H1 (cell line): ENCODE data around the gene GGTLC2. TPM values are rescaled to one million over a fixed set of nuclear protein-coding genes. Genes with fewer than 3 reads are reported as not detected.
"Not testable (repeated sequence)": the region's sequence is repeated elsewhere in the genome, so short reads cannot be mapped to it uniquely, and the experiment has no call there.

ENCODE experiments used
- CTCF ChIA-PET: fragments of 300-600 bp; sonication (Branson Sonifier 250); formaldehyde crosslinking; loops from one replicate; lab custom pipeline; 2021; ENCODE audit not compliant: partially characterized antibody; lab: Charles Lee
- POLR2A ChIA-PET: fragments of 300-600 bp; sonication (Branson Sonifier 250); formaldehyde crosslinking; loops from one replicate; lab custom pipeline; 2021; ENCODE audit warnings: inconsistent platforms; ENCODE audit not compliant: partially characterized antibody; lab: Charles Lee
- DNase-seq, 2 experiments: peaks; one replicate each; pipeline versions ENCODE4 v3.0.0 to v3.0.0-alpha.2; 2010 to 2022; ENCODE audit warnings: low spot score in 2 of 2, low read depth in 1 of 2, mixed read lengths in 1 of 2
- FAIRE-seq: peaks from 2 replicates; lab custom pipeline; 2011; peaks lifted over from hg19 to GRCh38; lab: Jason Lieb, UNC
- H2AFZ ChIP-seq: 2 replicates; pipeline ENCODE4 v1.8.1; 2012; ENCODE audit warnings: low read length, inconsistent platforms
- H2AK5ac ChIP-seq: 2 replicates; pipeline ENCODE4 v1.6.1; 2013; ENCODE audit warnings: low read depth, low read length
- H2BK120ac ChIP-seq: replicated peaks from 2 replicates; pipeline ENCODE3; 2013; ENCODE audit warnings: low read depth, low read length, inconsistent platforms
- H2BK12ac ChIP-seq: 2 replicates; pipeline ENCODE4 v1.6.1; 2013; ENCODE audit warnings: low read depth, low read length
- H2BK15ac ChIP-seq: 2 replicates; pipeline ENCODE4 v1.6.1; 2013; ENCODE audit warnings: low read length
- H2BK20ac ChIP-seq: 2 replicates; pipeline ENCODE4 v1.6.1; 2013; ENCODE audit warnings: low read length
- H2BK5ac ChIP-seq: 2 replicates; pipeline ENCODE4 v1.6.1; 2013; ENCODE audit warnings: low read depth, low read length
- H3K14ac ChIP-seq: 2 replicates; pipeline ENCODE4 v1.6.1; 2013; ENCODE audit warnings: inconsistent platforms; ENCODE audit not compliant: insufficient read length
- H3K18ac ChIP-seq: 2 replicates; pipeline ENCODE4 v1.6.1; 2013; ENCODE audit warnings: low read length; ENCODE audit errors: extremely low read depth
- H3K23ac ChIP-seq: 2 replicates; pipeline ENCODE4 v1.6.1; 2013; ENCODE audit warnings: inconsistent platforms; ENCODE audit not compliant: insufficient read length
- H3K23me2 ChIP-seq: 2 replicates; pipeline ENCODE4 v1.6.1; 2013; ENCODE audit warnings: low read depth, low read length
- H3K27ac ChIP-seq: 2 replicates; pipeline ENCODE4 v1.6.1; 2011; ENCODE audit warnings: low read depth, low read length, inconsistent platforms
- H3K27me3 ChIP-seq, 4 experiments: replicated peaks in 1 of 4; 1 replicate in 1 of 4; 2 replicates in 3 of 4; pipeline versions ENCODE4 v1.6.1 to v1.8.1; 2011 to 2013; ENCODE audit warnings: low read length in 3 of 4, mild to moderate bottlenecking in 3 of 4, inconsistent platforms in 2 of 4, mixed read lengths in 2 of 4, moderate library complexity in 1 of 4; ENCODE audit not compliant: control insufficient read depth in 3 of 4, insufficient read depth in 3 of 4; ENCODE audit errors: extremely low read depth in 1 of 4
- H3K36me3 ChIP-seq, 4 experiments: 2 replicates each; pipeline versions ENCODE4 v1.6.1 to v1.8.1; 2011 to 2013; ENCODE audit warnings: mild to moderate bottlenecking in 4 of 4, low read length in 3 of 4, moderate library complexity in 2 of 4, control low read depth in 1 of 4, inconsistent platforms in 1 of 4; ENCODE audit not compliant: insufficient read depth in 4 of 4, control insufficient read depth in 2 of 4
- H3K4ac ChIP-seq: replicated peaks from 2 replicates; pipeline ENCODE3; 2013; ENCODE audit warnings: low read length, low read depth, mixed read lengths, inconsistent platforms; ENCODE audit not compliant: insufficient read length
- H3K4me1 ChIP-seq, 4 experiments: replicated peaks in 1 of 4; 1 replicate in 1 of 4; 2 replicates in 3 of 4; pipeline versions ENCODE4 v1.6.1 to v1.8.1; 2011 to 2013; ENCODE audit warnings: low read length in 3 of 4, inconsistent platforms in 2 of 4, mixed read lengths in 1 of 4; ENCODE audit not compliant: insufficient read depth in 4 of 4, control insufficient read depth in 3 of 4
- H3K4me2 ChIP-seq, 2 experiments: 2 replicates each; pipeline versions ENCODE4 v1.6.1 to v1.8.1; 2011 to 2013; ENCODE audit warnings: low read depth in 2 of 2, low read length in 2 of 2, control low read depth in 1 of 2, inconsistent platforms in 1 of 2, mild to moderate bottlenecking in 1 of 2; ENCODE audit not compliant: insufficient read depth in 1 of 2
- H3K4me3 ChIP-seq, 4 experiments: fragments of 200-600, 300-600 bp in 1 of 4; sonication (generic), shearing (Covaris generic), sonication (Bioruptor Twin) in 1 of 4; 2 replicates each; pipeline versions ENCODE4 v1.5.1 to v1.8.1; 2011 to 2016; ENCODE audit warnings: low read length in 4 of 4, low read depth in 3 of 4, control low read depth in 2 of 4, inconsistent platforms in 2 of 4, mild to moderate bottlenecking in 2 of 4, mixed read lengths in 1 of 4, moderate library complexity in 1 of 4; ENCODE audit not compliant: insufficient read depth in 2 of 4; ENCODE audit errors: extremely low read depth in 1 of 4
- H3K56ac ChIP-seq: replicated peaks from 2 replicates; pipeline ENCODE3; 2013; ENCODE audit warnings: low read depth, mild to moderate bottlenecking, mixed read lengths, low read length, inconsistent platforms; ENCODE audit not compliant: insufficient read length
- H3K79me1 ChIP-seq: 2 replicates; pipeline ENCODE4 v1.6.1; 2013; ENCODE audit warnings: low read depth, low read length, control low read depth
- H3K79me2 ChIP-seq, 2 experiments: 2 replicates each; pipeline versions ENCODE4 v1.6.1 to v1.8.1; 2012 to 2013; ENCODE audit warnings: low read length in 2 of 2, mild to moderate bottlenecking in 2 of 2, inconsistent platforms in 1 of 2; ENCODE audit not compliant: insufficient read depth in 2 of 2, control insufficient read depth in 1 of 2
- H3K9ac ChIP-seq, 4 experiments: replicated peaks in 1 of 4; 1 replicate in 1 of 4; 2 replicates in 3 of 4; pipeline versions ENCODE4 v1.6.1 to v1.8.1; 2011 to 2013; ENCODE audit warnings: low read depth in 3 of 4, low read length in 3 of 4, control low read depth in 2 of 4, mild to moderate bottlenecking in 2 of 4, moderate library complexity in 2 of 4, inconsistent platforms in 1 of 4; ENCODE audit errors: extremely low read depth in 1 of 4
- H3K9me3 ChIP-seq, 2 experiments: 2 replicates each; pipeline versions ENCODE4 v1.6.1 to v1.8.1; 2012 to 2013; ENCODE audit warnings: mild to moderate bottlenecking in 2 of 2, moderate library complexity in 2 of 2, control low read depth in 1 of 2, inconsistent platforms in 1 of 2, low read depth in 1 of 2, low read length in 1 of 2, mixed read lengths in 1 of 2; ENCODE audit not compliant: insufficient read depth in 2 of 2
- H4K20me1 ChIP-seq, 2 experiments: replicated peaks in 1 of 2; 2 replicates each; pipeline versions ENCODE3 to v1.8.1; 2011 to 2013; ENCODE audit warnings: inconsistent platforms in 2 of 2, low read length in 2 of 2, mild to moderate bottlenecking in 1 of 2; ENCODE audit not compliant: insufficient read depth in 2 of 2, control insufficient read depth in 1 of 2
- H4K5ac ChIP-seq: 2 replicates; pipeline ENCODE4 v1.6.1; 2013; ENCODE audit warnings: low read length, low read depth, mixed read lengths, inconsistent platforms; ENCODE audit not compliant: insufficient read length
- H4K8ac ChIP-seq: 2 replicates; pipeline ENCODE4 v1.8.0; 2013; ENCODE audit warnings: mild to moderate bottlenecking, moderate library complexity, low read length, inconsistent platforms; ENCODE audit not compliant: insufficient read depth; ENCODE audit errors: extremely low read depth
- H4K91ac ChIP-seq: replicated peaks from 2 replicates; pipeline ENCODE3; 2013; ENCODE audit warnings: low read length, mixed read lengths, inconsistent platforms; ENCODE audit not compliant: insufficient read length
- WGBS, 2 experiments: shearing (Covaris generic) in 1 of 2; methylation state at CpG; one replicate each; pipeline versions ENCODE4 v1.1.6 to v1.1.7; 2013 to 2015; ENCODE audit warnings: low lambda C conversion rate in 2 of 2, mixed read lengths in 2 of 2, inconsistent platforms in 1 of 2, low coverage in 1 of 2, missing lambda C conversion rate in 1 of 2; ENCODE audit not compliant: insufficient replicate concordance in 2 of 2, insufficient coverage in 1 of 2, insufficient read length in 1 of 2; ENCODE audit errors: extremely low coverage in 1 of 2, missing lambda C conversion rate in 1 of 2; 5-methylcytosine and 5-hydroxymethylcytosine counted together
- polyA plus RNA-seq, 7 experiments: library from polyadenylated mRNA; depleted of rRNA in 3 of 7; stranded (reverse) in 5 of 7; unstranded in 2 of 7; fragments of >200 nt in 5 of 7; fragments of 200-250 nt in 2 of 7; gene quantifications; 1 replicate in 5 of 7; 2 replicates in 1 of 7; 4 replicates in 1 of 7; pipeline versions ENCODE4 v1.2.1 to v1.2.3, GENCODE V29; 2011 to 2013; ENCODE audit warnings: missing spikeins in 2 of 7, mixed read lengths in 2 of 7
- total RNA-seq: library from RNA; stranded (reverse); fragmentation: NEBNext Ultra II Directional; extraction: Animal tissue kit (Norgen Biotek cat#: 25700); gene quantifications from 2 replicates; pipeline ENCODE4 v1.2.1, GENCODE V29; 2021

Gene GGTLC2
- total and polyA plus RNA-seq, 2 of the 8 experiments (the other 6 are each of a cell fraction or from before 2014, with no cell fraction given) = not detected

DNA sequence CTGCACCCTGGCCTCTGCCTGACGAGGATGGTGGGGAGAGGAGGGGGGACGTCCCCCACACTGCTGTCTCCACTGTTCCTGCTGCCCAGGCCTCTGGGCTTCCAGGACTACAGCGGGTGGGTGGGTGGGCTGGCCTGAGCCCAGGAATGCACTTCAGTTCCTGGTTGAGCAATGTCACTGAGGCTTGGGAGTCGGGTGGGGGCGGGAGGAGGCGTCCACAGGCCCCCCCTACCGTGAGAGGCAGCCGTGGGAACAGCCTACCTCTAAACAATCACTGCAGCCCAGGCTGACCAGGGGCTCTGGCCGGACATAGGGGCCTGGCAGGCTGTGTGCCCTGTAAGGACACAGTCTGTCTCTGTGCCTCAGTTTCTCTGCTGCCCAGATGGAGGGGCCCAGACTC is 6.0 kb downstream of the GGTLC2 start:
- H3K27ac ChIP-seq, H3K4me1 ChIP-seq, H3K4ac ChIP-seq, H2AFZ ChIP-seq, H3K79me1 ChIP-seq, H3K9ac ChIP-seq, H3K4me2 ChIP-seq, H3K4me3 ChIP-seq, H2BK120ac ChIP-seq, FAIRE-seq, H4K91ac ChIP-seq, POLR2A ChIA-PET, H3K56ac ChIP-seq, H3K79me2 ChIP-seq, H4K8ac ChIP-seq, H4K20me1 ChIP-seq, H3K27me3 ChIP-seq, H2AK5ac ChIP-seq, H4K5ac ChIP-seq, DNase-seq, H3K18ac ChIP-seq, H3K36me3 ChIP-seq, H2BK5ac ChIP-seq, CTCF ChIA-PET, H3K14ac ChIP-seq, H2BK12ac ChIP-seq, H3K23me2 ChIP-seq, H3K23ac ChIP-seq, H2BK20ac ChIP-seq, H2BK15ac ChIP-seq: not testable (repeated sequence)
- peaks cover 0 to 23% of the 10 kb centered on the region in 2 experiments; a peak in 2 of 4 replicates for H3K9me3 ChIP-seq
- no CpG with 5 or more reads among the region's 9 CpGs for WGBS, 2 experiments

DNA sequence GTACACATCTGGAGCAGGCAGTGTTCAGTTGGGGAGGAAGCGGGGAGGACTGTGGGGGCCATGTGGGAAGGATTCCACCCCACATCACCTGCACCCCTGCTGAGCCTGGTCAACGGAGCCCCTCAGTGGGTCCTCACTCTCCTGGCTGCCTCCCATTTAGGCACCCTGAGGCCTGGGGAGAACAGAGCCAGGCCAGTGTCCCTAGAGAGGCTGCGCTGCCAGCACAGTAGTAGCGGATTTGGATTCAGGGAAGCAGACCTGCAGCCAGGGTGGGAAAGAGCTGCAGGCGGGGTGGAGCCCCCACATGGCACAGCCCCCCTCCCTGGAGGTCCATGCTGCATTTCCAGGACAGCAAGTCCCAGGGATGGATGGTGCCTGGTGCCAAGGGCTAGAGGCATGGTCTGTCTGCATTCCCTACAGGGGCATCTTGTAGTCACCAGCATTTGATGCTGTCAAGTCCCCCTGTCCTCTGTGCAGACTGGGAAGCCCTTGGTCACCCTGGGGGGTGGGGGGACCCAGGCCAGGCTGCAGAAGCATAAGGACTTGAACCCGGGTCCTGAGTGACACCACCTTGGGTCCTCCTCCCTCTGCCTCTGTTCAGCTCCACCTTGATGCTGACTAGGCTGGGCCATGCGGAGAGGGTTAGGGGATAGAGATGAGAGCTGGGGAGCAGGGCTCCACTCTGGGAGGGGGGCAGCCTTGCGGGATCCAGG is 6.5 kb downstream of the GGTLC2 start:
- H3K9ac ChIP-seq, H3K79me2 ChIP-seq, H3K23ac ChIP-seq, H3K4me2 ChIP-seq, POLR2A ChIA-PET, H2AFZ ChIP-seq, H2AK5ac ChIP-seq, H2BK120ac ChIP-seq, H3K36me3 ChIP-seq, H3K4ac ChIP-seq, FAIRE-seq, H4K91ac ChIP-seq, H3K18ac ChIP-seq, H4K8ac ChIP-seq, H3K14ac ChIP-seq, H3K4me1 ChIP-seq, CTCF ChIA-PET, H2BK5ac ChIP-seq, H3K4me3 ChIP-seq, DNase-seq, H2BK15ac ChIP-seq, H4K20me1 ChIP-seq, H3K27ac ChIP-seq, H2BK20ac ChIP-seq, H3K23me2 ChIP-seq, H2BK12ac ChIP-seq, H3K56ac ChIP-seq, H3K79me1 ChIP-seq, H4K5ac ChIP-seq, H3K27me3 ChIP-seq: not testable (repeated sequence)
- peaks cover 4 to 29% of the 10 kb centered on the region in 2 experiments; a peak in 3 of 4 replicates for H3K9me3 ChIP-seq
- WGBS, 2 experiments = 89% methylated on average over 3 of the region's 8 CpGs; no CpG with 5 or more reads in 1 of the 2 experiments
